NCI-H2227 (cell line): ENCODE data around the gene ARID3C.

Source experiments
- DNase-seq: peaks from one replicate; lab custom pipeline; 2025; ENCODE audit not compliant: unreplicated experiment; lab: John Stamatoyannopoulos, UW

Gene ARID3C

GRCh38 chr9:34599546-34599945, 29.3 kb downstream of the ARID3C start:
- DNase-seq = no peak

DNA sequence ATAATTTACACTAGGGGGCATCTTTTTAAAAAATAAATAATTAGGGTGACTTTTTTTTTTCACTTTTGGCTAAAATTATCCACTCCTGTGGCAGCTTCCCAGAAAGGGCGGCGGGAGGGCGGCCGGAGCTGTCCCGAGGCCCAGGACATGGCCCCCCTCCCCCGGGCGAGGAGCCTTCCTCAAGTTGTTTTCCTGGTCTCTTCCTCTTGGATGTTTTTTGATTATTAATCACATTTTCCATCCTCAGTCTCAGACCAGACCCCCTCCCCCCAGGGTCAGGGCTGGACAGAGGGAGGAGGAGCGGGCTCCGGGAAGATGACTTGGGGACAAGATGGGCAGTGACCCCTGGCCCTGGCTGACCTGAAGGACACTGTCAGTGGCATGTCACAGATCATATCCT, 34.7 kb downstream of the ARID3C start:
- DNase-seq = no peak

DNA sequence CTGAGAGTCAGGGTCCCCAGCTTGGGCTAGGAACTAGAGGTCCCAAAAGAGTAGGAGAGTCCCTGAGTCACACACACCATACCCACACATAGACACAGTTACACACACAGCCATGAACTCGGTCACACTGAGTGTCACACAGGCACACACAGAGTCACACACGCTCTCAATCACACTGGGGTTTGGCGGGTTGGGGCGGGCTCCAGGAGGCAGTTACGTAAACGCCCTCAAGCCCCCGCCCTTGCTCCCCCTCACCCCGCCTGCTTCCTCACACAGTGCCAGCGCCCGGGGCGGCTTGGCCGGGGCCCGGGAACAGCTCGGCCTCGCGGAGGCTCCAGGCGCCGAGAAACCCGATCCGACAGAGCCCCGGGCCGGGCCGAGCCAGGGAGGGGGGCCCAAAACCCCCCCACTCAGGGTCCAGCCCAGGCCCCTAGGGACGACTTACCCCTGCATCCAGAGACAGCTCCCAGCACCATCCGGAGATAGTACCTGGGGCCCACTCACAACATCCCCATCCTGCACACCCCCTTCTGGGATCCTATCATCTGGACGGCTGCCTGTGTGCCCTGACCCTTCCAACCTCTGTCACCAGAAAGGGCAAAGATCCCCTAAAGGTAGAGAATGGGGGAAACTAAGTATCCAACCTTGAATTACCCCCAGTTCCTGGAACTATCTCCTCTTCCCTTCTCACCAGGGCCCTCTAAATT, 35.8 kb downstream of the ARID3C start:
- DNase-seq = no peak

- DNase-seq = no peak
Observed at GRCh38 chr9:34591917-34592866, 36.7 kb downstream of the ARID3C start.

GRCh38 chr9:34591248-34591916, 37.5 kb downstream of the ARID3C start:
- peak; percentile 79 for DNase-seq

GRCh38 chr9:34590381-34591247, 38.3 kb downstream of the ARID3C start:
- no peak for DNase-seq

GRCh38 chr9:34589636-34590380, 39.1 kb downstream of the ARID3C start, which contains the start of gene CNTFR:
CNTFR (minus strand) TSS chr9:34589724; CDS start chr9:34568981, 20,743 bp downstream.
- DNase-seq = peak; percentile 76

GRCh38 chr9:34588671-34589635, 39.9 kb downstream of the ARID3C start:
- DNase-seq = peak; percentile 38

- DNase-seq = no peak
Observed at GRCh38 chr9:34587271-34587670, 41.6 kb downstream of the ARID3C start.

- no peak for DNase-seq
Observed at GRCh38 chr9:34585946-34586669, 42.8 kb downstream of the ARID3C start.

DNA sequence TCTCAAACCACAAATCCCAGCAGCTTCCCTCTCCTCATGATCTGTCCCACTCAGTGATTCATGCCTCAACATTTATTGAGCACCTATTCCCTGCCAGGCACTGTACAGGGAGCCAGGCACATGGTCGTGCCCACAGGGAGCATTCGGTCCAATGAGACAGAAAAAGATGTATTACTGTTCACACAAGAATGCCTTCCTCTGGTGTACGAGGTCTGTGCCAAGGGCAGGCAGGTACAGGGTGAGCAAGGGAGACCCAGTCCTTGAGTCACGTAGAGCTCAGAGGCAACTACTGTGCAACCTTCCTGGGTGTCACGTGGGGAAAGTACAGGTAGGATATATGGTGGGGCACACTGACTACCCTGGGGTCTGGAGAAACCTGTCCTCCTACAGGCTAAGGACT, 43.9 kb downstream of the ARID3C start:
- DNase-seq = no peak

- DNase-seq = peak; percentile 24
Observed at GRCh38 chr9:34582787-34583186, 46.1 kb downstream of the ARID3C start.

DNA sequence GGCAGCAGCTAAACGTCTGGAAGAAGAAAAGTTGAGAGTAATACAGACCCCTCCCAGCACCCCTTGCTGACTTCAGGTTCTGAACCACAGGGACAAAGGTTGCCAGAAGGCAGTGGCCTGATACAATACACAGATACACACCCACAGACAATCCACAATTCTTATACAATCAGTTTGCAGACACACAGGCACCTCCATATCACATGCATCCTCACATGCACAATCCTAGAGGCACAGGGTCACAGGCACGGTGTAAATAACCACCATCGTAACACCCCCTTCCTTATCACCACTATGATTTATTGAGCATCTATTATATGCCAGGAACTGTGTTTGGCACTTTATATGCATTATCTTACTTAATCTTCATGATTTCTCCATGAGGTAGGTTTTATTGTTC, 47.5 kb downstream of the ARID3C start:
- DNase-seq = no peak

DNA sequence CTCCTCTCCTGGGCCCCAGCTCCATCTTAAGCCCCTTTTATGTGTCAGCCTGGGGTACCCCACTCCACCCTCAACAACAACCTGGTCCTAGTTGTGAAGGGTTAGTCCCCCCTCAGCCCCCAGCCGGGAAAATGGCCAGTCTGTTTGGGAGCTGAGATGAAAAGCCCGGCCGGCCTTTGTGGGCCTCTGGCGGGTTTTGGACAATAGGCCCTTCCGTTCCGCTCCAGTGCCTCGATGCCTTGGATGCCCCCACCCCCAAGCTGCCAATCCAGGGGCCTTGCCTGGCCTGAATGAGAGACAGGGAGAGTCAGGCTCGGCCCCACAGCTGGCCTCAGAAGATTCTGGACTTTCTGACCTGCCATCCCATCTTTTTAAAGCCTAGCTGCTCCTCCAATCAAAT, 48.5 kb downstream of the ARID3C start:
- DNase-seq = no peak

GRCh38 chr9:34579808-34580163, 49.1 kb downstream of the ARID3C start:
- no peak for DNase-seq

- peak; percentile 43 for DNase-seq
Observed at GRCh38 chr9:34579104-34579807, 49.6 kb downstream of the ARID3C start.
